ENCODE data around the gene GDAP1L1.

The GDAP1L1 gene

DNA sequence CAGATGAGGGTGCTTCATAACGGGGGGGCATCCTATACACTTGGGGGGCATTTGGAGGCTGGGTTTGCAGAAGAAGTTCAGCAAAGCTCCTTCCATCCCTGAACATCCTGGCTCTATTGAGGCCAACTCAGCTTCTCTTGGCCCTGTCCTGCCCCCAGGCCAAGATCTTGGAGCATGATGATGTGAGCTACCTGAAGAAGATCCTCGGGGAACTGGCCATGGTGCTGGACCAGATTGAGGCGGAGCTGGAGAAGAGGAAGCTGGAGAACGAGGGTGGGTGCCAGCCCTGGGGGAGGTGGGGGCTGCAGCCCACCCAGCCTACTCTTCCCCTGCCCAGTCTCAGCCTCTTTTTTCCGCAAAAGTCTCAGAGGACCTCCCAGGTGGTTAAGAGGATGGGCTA lies 17.2 kb downstream of the GDAP1L1 start:
- no peaks in the 10 kb centered on the region for H3K4me1 ChIP-seq (ENCODE audit: control extremely low read depth in 1 of 4, control insufficient read depth in 4 of 4, insufficient read depth in 4 of 4, low read length in 3 of 4)
- H3K4me3 ChIP-seq (ENCODE audit: control insufficient read depth in 1 of 7, extremely low read depth in 1 of 7, insufficient read depth in 4 of 7, low read depth in 2 of 7, low read length in 6 of 7): no peak overlapping the region
- 71% methylated on average over 3 of the region's 5 CpGs for WGBS (ENCODE audit: insufficient coverage)
- ChIA-PET CTCF (interaction anchor here (0.6 to 1.5 kb wide), 2 partner anchors 17 to 54 kb away, joined by 3 read pairs; partner anchors contain the start of gene GDAP1L1), POLR2A (no interaction called here)
- H3K36me3 ChIP-seq (ENCODE audit: control insufficient read depth in 4 of 4, insufficient read depth in 4 of 4, low read length in 3 of 4): no peaks in the 10 kb centered on the region
- H3K27ac ChIP-seq (ENCODE audit: insufficient read depth in 1 of 2, low read depth in 1 of 2, low read length in 2 of 2, poor library complexity in 1 of 2, severe bottlenecking in 2 of 2): no peak overlapping the region
- peaks cover 0 to 1% (median 0%) of the 10 kb centered on the region in 5 experiments for H3K27me3 ChIP-seq (replicated peaks in 2 of 5; ENCODE audit: control insufficient read depth in 4 of 5, insufficient read depth in 5 of 5, low read length in 4 of 5)
- DNase-seq: peak in 1 of 3 donors; percentile 9
- no peaks in the 10 kb centered on the region for H3K9me3 ChIP-seq (ENCODE audit: control extremely low read depth in 1 of 5, control insufficient read depth in 4 of 5, insufficient read depth in 2 of 5, low read depth in 1 of 5, low read length in 4 of 5)

DNA sequence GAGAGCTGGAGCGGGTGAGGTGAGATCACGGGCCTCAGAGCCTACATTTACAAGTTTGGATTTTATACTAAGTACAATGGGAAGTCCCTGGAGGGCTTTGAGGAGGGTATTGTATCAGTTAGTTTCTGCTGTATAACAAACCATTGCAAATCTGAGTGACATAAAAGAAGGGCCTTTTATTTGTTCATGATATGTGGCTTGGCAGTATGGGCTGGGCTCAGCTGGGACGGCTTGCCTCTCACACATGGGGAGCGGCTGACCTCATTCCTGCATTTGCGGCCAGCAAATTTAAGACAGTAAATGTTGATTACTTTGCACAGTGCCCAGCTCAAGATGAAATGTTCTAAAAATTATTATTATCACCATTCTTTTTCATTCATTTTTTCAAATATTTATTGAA lies 21.7 kb downstream of the GDAP1L1 start:
- Histone ChIP-seq H3K4me3 (ENCODE audit: control insufficient read depth in 1 of 7, extremely low read depth in 1 of 7, insufficient read depth in 4 of 7, low read depth in 2 of 7, low read length in 6 of 7) (no peak overlapping the region), H3K27me3 (replicated peaks in 2 of 5; ENCODE audit: control insufficient read depth in 4 of 5, insufficient read depth in 5 of 5, low read length in 4 of 5) (no peaks in the 10 kb centered on the region), H3K36me3 (ENCODE audit: control insufficient read depth in 4 of 4, insufficient read depth in 4 of 4, low read length in 3 of 4) (no peaks in the 10 kb centered on the region), H3K27ac (ENCODE audit: insufficient read depth in 1 of 2, low read depth in 1 of 2, low read length in 2 of 2, poor library complexity in 1 of 2, severe bottlenecking in 2 of 2) (no peak overlapping the region), H3K4me1 (ENCODE audit: control extremely low read depth in 1 of 4, control insufficient read depth in 4 of 4, insufficient read depth in 4 of 4, low read length in 3 of 4) (no peaks in the 10 kb centered on the region), H3K9me3 (ENCODE audit: control extremely low read depth in 1 of 5, control insufficient read depth in 4 of 5, insufficient read depth in 2 of 5, low read depth in 1 of 5, low read length in 4 of 5) (no peaks in the 10 kb centered on the region)
- WGBS (ENCODE audit: insufficient coverage): 100% methylated on average over 2 of the region's 5 CpGs
- POLR2A ChIA-PET: no interaction called here
- no peak for DNase-seq
- CTCF ChIA-PET: interaction anchor here (0.6 kb wide), 1 partner anchor 1124 kb away, joined by 3 read pairs; no protein-coding TSS in a partner anchor

DNA sequence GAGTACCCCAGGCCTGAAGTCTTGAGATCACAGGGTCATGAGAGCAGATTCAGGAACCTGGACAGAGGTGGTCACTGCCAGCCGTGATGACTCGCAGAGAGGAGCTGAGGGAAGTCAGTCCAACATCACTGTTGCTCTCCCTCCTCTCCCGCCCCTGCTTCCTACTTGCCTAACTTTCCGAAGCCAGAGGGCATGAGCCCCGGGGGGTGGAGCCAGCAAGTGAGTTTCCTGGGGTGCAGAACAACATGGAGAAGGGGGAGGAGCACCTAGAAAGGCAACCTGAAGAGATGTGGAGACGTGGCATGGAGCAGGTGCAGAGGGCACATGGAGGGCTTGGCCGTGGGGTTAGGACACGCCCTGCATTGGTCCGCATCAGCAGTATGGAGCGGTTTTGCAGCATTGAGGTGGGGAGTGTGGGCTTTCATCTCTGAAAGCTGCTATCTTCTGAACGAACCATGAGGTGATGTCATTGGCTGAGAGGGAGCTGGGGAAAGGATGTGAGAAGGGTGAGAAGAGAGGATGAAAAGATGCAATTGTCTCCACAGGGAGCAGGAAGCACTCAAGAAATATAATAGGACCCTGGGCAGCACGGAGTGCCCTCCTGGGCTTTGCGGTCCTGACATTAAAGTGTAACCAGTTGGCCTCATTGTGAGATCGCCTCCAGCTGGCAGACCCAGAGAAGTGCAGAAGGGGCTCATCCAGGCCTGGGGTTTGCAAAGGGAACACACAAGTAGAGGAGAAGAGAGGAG lies 25.0 kb downstream of the GDAP1L1 start:
- Histone ChIP-seq H3K27me3 (replicated peaks in 2 of 5; ENCODE audit: control insufficient read depth in 4 of 5, insufficient read depth in 5 of 5, low read length in 4 of 5) (no peaks in the 10 kb centered on the region), H3K4me1 (ENCODE audit: control extremely low read depth in 1 of 4, control insufficient read depth in 4 of 4, insufficient read depth in 4 of 4, low read length in 3 of 4) (no peaks in the 10 kb centered on the region), H3K4me3 (ENCODE audit: control insufficient read depth in 1 of 7, extremely low read depth in 1 of 7, insufficient read depth in 4 of 7, low read depth in 2 of 7, low read length in 6 of 7) (no peak overlapping the region), H3K9me3 (ENCODE audit: control extremely low read depth in 1 of 5, control insufficient read depth in 4 of 5, insufficient read depth in 2 of 5, low read depth in 1 of 5, low read length in 4 of 5) (no peaks in the 10 kb centered on the region), H3K36me3 (ENCODE audit: control insufficient read depth in 4 of 4, insufficient read depth in 4 of 4, low read length in 3 of 4) (no peaks in the 10 kb centered on the region), H3K27ac (ENCODE audit: insufficient read depth in 1 of 2, low read depth in 1 of 2, low read length in 2 of 2, poor library complexity in 1 of 2, severe bottlenecking in 2 of 2) (no peak overlapping the region)
- DNase-seq: no peak
- POLR2A ChIA-PET: no interaction called here
- 89% methylated on average over 10 of the region's 14 CpGs for WGBS (ENCODE audit: insufficient coverage)
- CTCF ChIA-PET: interaction anchor here (2.0 kb wide), 1 partner anchor 39 kb away, joined by 5 read pairs; the partner anchor contains the start of gene FITM2

DNA sequence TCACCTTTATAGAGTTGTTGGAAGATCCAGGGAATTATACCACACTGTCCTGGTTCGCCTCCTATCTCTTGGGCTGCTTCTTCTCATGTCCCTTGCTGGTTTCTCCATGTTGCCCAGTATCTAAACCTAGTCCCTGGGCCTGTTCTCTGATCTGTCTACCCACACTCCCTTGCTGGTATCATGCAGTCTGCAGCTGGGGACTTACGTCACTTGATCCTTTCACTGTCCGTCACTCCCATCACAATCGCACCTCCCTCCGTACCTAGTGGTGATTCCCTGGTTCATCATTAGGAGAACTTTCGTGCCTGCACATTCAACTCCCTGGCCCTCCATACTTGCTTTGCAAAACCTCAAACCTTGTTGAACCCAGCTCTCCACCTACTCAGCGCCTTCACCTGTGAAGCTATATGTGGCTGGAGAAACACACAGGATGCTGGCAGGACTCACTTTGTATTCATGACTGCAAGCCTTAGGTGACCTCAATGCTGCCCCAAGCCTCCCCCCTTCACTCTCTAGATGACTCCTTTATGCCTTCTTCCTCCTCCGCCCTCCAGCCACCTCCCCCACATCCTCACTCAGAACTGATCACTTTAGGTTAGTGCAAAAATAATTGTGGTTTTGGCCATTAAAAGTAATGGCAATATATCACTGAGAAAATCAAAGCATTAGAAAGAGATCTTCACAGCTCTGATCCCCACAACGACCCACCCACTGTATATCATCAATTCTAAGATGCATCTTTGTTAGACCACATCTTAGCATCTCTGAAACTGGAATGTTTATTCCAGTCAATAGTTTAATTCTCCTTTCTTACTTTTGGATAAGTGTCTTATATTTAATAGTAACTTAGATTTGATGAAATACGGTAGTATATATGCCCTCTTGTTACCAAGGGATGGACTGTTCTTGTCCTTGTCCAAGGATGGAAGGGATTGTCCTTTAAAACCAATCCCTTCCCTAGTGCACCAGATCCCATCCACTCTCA lies 26.4 kb downstream of the GDAP1L1 start:
- POLR2A ChIA-PET: no interaction called here
- CTCF ChIA-PET: interaction anchor here (0.8 to 2.0 kb wide), 2 partner anchors 12 to 37 kb away, joined by 3 to 5 read pairs; partner anchors contain the start of gene FITM2
- H3K36me3 ChIP-seq (ENCODE audit: control insufficient read depth in 4 of 4, insufficient read depth in 4 of 4, low read length in 3 of 4): no peaks in the 10 kb centered on the region
- WGBS (ENCODE audit: insufficient coverage): 94% methylated on average over 7 of the region's 10 CpGs
- no peak overlapping the region for H3K27ac ChIP-seq (ENCODE audit: insufficient read depth in 1 of 2, low read depth in 1 of 2, low read length in 2 of 2, poor library complexity in 1 of 2, severe bottlenecking in 2 of 2)
- no peaks in the 10 kb centered on the region for H3K27me3 ChIP-seq (replicated peaks in 2 of 5; ENCODE audit: control insufficient read depth in 4 of 5, insufficient read depth in 5 of 5, low read length in 4 of 5)
- no peak overlapping the region for H3K4me3 ChIP-seq (ENCODE audit: control insufficient read depth in 1 of 7, extremely low read depth in 1 of 7, insufficient read depth in 4 of 7, low read depth in 2 of 7, low read length in 6 of 7)
- no peak for DNase-seq
- H3K4me1 ChIP-seq (ENCODE audit: control extremely low read depth in 1 of 4, control insufficient read depth in 4 of 4, insufficient read depth in 4 of 4, low read length in 3 of 4): no peaks in the 10 kb centered on the region
- H3K9me3 ChIP-seq (ENCODE audit: control extremely low read depth in 1 of 5, control insufficient read depth in 4 of 5, insufficient read depth in 2 of 5, low read depth in 1 of 5, low read length in 4 of 5): no peaks in the 10 kb centered on the region

DNA sequence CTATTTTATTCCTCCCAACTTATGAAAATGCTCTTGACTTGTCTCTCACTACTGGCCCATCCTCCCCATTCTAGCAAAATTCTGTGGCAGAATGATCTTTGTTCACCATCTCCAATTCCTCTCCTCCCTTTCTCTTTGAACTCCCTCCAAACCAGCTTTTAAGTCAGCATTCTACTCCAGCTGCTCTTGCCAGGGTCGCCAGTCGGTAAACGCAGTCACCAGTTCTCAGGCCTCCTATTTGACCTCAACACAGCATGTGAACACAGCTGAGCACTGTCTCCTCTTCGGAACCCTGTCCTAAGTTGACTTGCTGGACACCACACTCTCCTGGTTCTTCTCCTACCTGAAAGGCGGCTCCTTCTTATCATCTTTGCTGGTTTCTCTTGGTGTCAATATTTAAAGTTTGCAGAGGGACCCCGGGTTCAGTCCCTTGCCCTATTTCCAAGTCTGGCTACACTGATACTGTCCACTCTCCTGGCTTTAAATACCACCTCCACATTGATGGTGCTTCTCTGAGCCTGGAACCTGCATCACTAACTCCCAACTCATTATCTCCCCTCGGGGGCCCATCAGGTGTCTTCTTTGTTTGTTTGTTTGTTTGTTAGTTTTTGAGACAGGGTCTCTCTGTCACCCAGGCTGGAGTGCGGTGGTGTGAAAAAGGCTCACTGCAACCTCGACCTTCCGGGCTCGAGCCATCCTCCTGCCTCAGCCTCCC lies 27.4 kb downstream of the GDAP1L1 start:
- Histone ChIP-seq H3K9me3 (ENCODE audit: control extremely low read depth in 1 of 5, control insufficient read depth in 4 of 5, insufficient read depth in 2 of 5, low read depth in 1 of 5, low read length in 4 of 5) (no peaks in the 10 kb centered on the region), H3K27me3 (replicated peaks in 2 of 5; ENCODE audit: control insufficient read depth in 4 of 5, insufficient read depth in 5 of 5, low read length in 4 of 5) (no peaks in the 10 kb centered on the region), H3K27ac (ENCODE audit: insufficient read depth in 1 of 2, low read depth in 1 of 2, low read length in 2 of 2, poor library complexity in 1 of 2, severe bottlenecking in 2 of 2) (no peak overlapping the region), H3K4me3 (ENCODE audit: control insufficient read depth in 1 of 7, extremely low read depth in 1 of 7, insufficient read depth in 4 of 7, low read depth in 2 of 7, low read length in 6 of 7) (no peak overlapping the region), H3K36me3 (ENCODE audit: control insufficient read depth in 4 of 4, insufficient read depth in 4 of 4, low read length in 3 of 4) (no peaks in the 10 kb centered on the region), H3K4me1 (ENCODE audit: control extremely low read depth in 1 of 4, control insufficient read depth in 4 of 4, insufficient read depth in 4 of 4, low read length in 3 of 4) (no peaks in the 10 kb centered on the region)
- no peak for DNase-seq
- ChIA-PET CTCF (no interaction called here), POLR2A (no interaction called here)
- WGBS (ENCODE audit: insufficient coverage): 94% methylated on average over 10 of the region's 11 CpGs

DNA sequence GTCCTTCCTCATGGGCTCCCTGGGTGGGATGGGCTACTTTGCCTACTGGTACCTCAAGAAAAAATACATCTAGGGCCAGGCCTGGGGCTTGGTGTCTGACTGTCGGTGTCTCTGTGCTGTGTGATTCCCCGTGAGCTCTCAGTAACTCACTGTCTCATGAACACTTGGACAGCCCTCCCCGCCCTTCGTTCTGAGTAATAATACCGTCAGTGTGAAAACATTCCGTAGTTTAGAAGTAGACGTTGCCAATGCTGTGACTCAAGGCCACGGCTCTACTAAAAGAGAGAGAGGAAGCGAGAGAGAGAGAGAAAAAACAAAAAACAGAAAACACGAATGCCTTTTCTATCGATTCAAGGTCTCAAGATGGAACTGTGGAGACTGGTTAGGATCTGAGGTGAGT lies 32.1 kb downstream of the GDAP1L1 start:
- CTCF ChIA-PET: no interaction called here
- Histone ChIP-seq H3K9me3 (ENCODE audit: control extremely low read depth in 1 of 5, control insufficient read depth in 4 of 5, insufficient read depth in 2 of 5, low read depth in 1 of 5, low read length in 4 of 5) (no peaks in the 10 kb centered on the region), H3K36me3 (ENCODE audit: control insufficient read depth in 4 of 4, insufficient read depth in 4 of 4, low read length in 3 of 4) (no peaks in the 10 kb centered on the region), H3K4me1 (ENCODE audit: control extremely low read depth in 1 of 4, control insufficient read depth in 4 of 4, insufficient read depth in 4 of 4, low read length in 3 of 4) (no peaks in the 10 kb centered on the region), H3K27ac (ENCODE audit: insufficient read depth in 1 of 2, low read depth in 1 of 2, low read length in 2 of 2, poor library complexity in 1 of 2, severe bottlenecking in 2 of 2) (no peak overlapping the region), H3K27me3 (replicated peaks in 2 of 5; ENCODE audit: control insufficient read depth in 4 of 5, insufficient read depth in 5 of 5, low read length in 4 of 5) (no peaks in the 10 kb centered on the region), H3K4me3 (ENCODE audit: control insufficient read depth in 1 of 7, extremely low read depth in 1 of 7, insufficient read depth in 4 of 7, low read depth in 2 of 7, low read length in 6 of 7) (no peak overlapping the region)
- WGBS (ENCODE audit: insufficient coverage): 96% methylated on average over 11 of the region's 11 CpGs
- POLR2A ChIA-PET: no interaction called here
- DNase-seq: no peak

Measured in common myeloid progenitor, CD34-positive (primary cell).